GM12878 (cell line): ENCODE measurements around the gene POT1. TPM values are rescaled to one million over a fixed set of nuclear protein-coding genes. Genes with fewer than 3 reads are reported as not detected.

ENCODE experiments used
- BACH1 ChIP-seq: fragments of 450-650 bp; IDR thresholded peaks from 2 replicates; pipeline ENCODE4 v1.6.1; 2017; ENCODE audit warnings: mild to moderate bottlenecking, borderline replicate concordance
- CHD4 ChIP-seq: fragments of 200-600 bp; sonication (generic); IDR thresholded peaks from 2 replicates; pipeline ENCODE4 v1.6.1; 2016; ENCODE audit warnings: mild to moderate bottlenecking
- EED ChIP-seq: sonication (generic); IDR thresholded peaks from 2 replicates; pipeline ENCODE4 v1.6.1; 2016; ENCODE audit warnings: antibody characterized with exemption, low read depth
- ETV6 ChIP-seq, 2 experiments: fragments of 450-650 bp in 1 of 2; IDR thresholded peaks in 1 of 2; conservative IDR thresholded peaks in 1 of 2; 2 replicates each; pipeline ENCODE4 v1.6.1; 2014; ENCODE audit warnings: antibody characterized with exemption in 1 of 2, borderline replicate concordance in 1 of 2, low read depth in 1 of 2, mild to moderate bottlenecking in 1 of 2, moderate library complexity in 1 of 2
- FOXM1 ChIP-seq: IDR thresholded peaks from 2 replicates; pipeline ENCODE4 v1.6.1; 2012; ENCODE audit warnings: low read depth, mild to moderate bottlenecking, inconsistent platforms, low read length, moderate library complexity
- IKZF1 ChIP-seq: fragments of 450-650 bp; conservative IDR thresholded peaks from 2 replicates; pipeline ENCODE4 v1.6.1; 2017; ENCODE audit warnings: antibody characterized with exemption, mild to moderate bottlenecking
- IRF3 ChIP-seq: fragments of 450-650 bp; IDR thresholded peaks from 2 replicates; pipeline ENCODE4 v1.6.1; 2014; ENCODE audit warnings: mild to moderate bottlenecking
- IRF4 ChIP-seq: IDR thresholded peaks from 2 replicates; pipeline ENCODE4 v1.6.1; 2011; ENCODE audit warnings: low read depth, low read length
- KDM1A ChIP-seq: fragments of 200-600 bp; sonication (generic); IDR thresholded peaks from 2 replicates; pipeline ENCODE4 v1.6.1; 2016; ENCODE audit warnings: borderline replicate concordance
- LARP7 ChIP-seq: fragments of 450-650 bp; IDR thresholded peaks from 2 replicates; pipeline ENCODE4 v1.6.1; 2017; ENCODE audit warnings: mild to moderate bottlenecking
- MTA3 ChIP-seq: IDR thresholded peaks from 2 replicates; pipeline ENCODE4 v1.6.1; 2012; ENCODE audit warnings: low read length, inconsistent platforms, borderline replicate concordance
- MYC ChIP-seq: IDR thresholded peaks from 2 replicates; pipeline ENCODE4 v1.6.1; 2011; ENCODE audit warnings: mild to moderate bottlenecking, low read length, moderate library complexity, inconsistent platforms; ENCODE audit not compliant: insufficient read depth, insufficient replicate concordance, insufficient read length, severe bottlenecking
- NFIC ChIP-seq: IDR thresholded peaks from 2 replicates; pipeline ENCODE4 v1.6.1; 2012; ENCODE audit warnings: low read depth, mild to moderate bottlenecking, inconsistent platforms, low read length, moderate library complexity
- PBX3 ChIP-seq: IDR thresholded peaks from 2 replicates; pipeline ENCODE4 v1.6.1; 2011; ENCODE audit warnings: mild to moderate bottlenecking, low read depth, low read length, moderate library complexity; ENCODE audit not compliant: insufficient replicate concordance
- POLR2A ChIP-seq: IDR thresholded peaks from 2 replicates; pipeline ENCODE4 v1.6.1; 2011; ENCODE audit warnings: low read depth, mild to moderate bottlenecking, low read length
- POU2F2 ChIP-seq: IDR thresholded peaks from 3 replicates; pipeline ENCODE4 v1.6.1; 2011; ENCODE audit warnings: low read depth, mild to moderate bottlenecking, low read length, borderline replicate concordance
- RB1 ChIP-seq: fragments of 450-650 bp; formaldehyde crosslinking; IDR thresholded peaks from 2 replicates; pipeline ENCODE4 v1.6.1; 2017; ENCODE audit warnings: mild to moderate bottlenecking, borderline replicate concordance
- RBBP5 ChIP-seq: fragments of 200-600 bp; sonication (generic); conservative IDR thresholded peaks from 2 replicates; pipeline ENCODE4 v1.6.1; 2016
- SIX5 ChIP-seq: IDR thresholded peaks from 2 replicates; pipeline ENCODE4 v1.6.1; 2011; ENCODE audit warnings: mild to moderate bottlenecking, low read depth, low read length, moderate library complexity; ENCODE audit not compliant: severe bottlenecking
- SMC3 ChIP-seq: IDR thresholded peaks from 2 replicates; pipeline ENCODE4 v1.6.1; 2011; ENCODE audit warnings: low read length, improper control_type of control experiment, borderline replicate concordance
- SREBF1 ChIP-seq: IDR thresholded peaks from 2 replicates; pipeline ENCODE4 v1.6.1; 2012; ENCODE audit warnings: mild to moderate bottlenecking, low read length
- SRF ChIP-seq, 2 experiments: IDR thresholded peaks; 2 replicates each; pipeline ENCODE4 v1.6.1; 2011; ENCODE audit warnings: low read depth in 2 of 2, low read length in 2 of 2, mild to moderate bottlenecking in 1 of 2, moderate library complexity in 1 of 2
- STAT1 ChIP-seq: fragments of 450-650 bp; conservative IDR thresholded peaks from 2 replicates; pipeline ENCODE4 v1.6.1; 2014; ENCODE audit warnings: antibody characterized with exemption, mild to moderate bottlenecking
- SUZ12 ChIP-seq: fragments of 200-600 bp; sonication (generic); IDR thresholded peaks from one replicate; pipeline ENCODE4 v1.6.1; 2018; ENCODE audit warnings: antibody characterized with exemption, mild to moderate bottlenecking; ENCODE audit not compliant: unreplicated experiment
- TARDBP ChIP-seq: IDR thresholded peaks from 2 replicates; pipeline ENCODE4 v1.6.1; 2016; ENCODE audit warnings: borderline replicate concordance
- ZBTB33 ChIP-seq: fragments of 450-650 bp; IDR thresholded peaks from 2 replicates; pipeline ENCODE4 v1.6.1; 2017; ENCODE audit warnings: mild to moderate bottlenecking
- ZNF274 ChIP-seq: IDR thresholded peaks from one replicate; pipeline ENCODE4 v1.8.0; 2011; ENCODE audit not compliant: insufficient read length, insufficient read depth
- polyA plus RNA-seq, 11 experiments: library from polyadenylated mRNA; depleted of rRNA in 4 of 11; unstranded in 6 of 11; stranded (reverse) in 5 of 11; fragments of >200 nt; fragmentation: Nextera tagmentation in 4 of 11; fragmentation: Illumina TruSeq in 1 of 11; extraction: Ambion mirVana in 4 of 11; extraction: Trizol in 1 of 11; gene quantifications; 1 replicate in 1 of 11; 2 replicates in 10 of 11; pipeline versions ENCODE4 v1.2.1 to v1.2.3, GENCODE V29; 2011 to 2016; ENCODE audit warnings: inconsistent platforms in 2 of 11, missing spikeins in 2 of 11, low read depth in 1 of 11
- total RNA-seq, 4 experiments: library from RNA; depleted of rRNA in 3 of 4; stranded (reverse); fragments of >200 nt in 3 of 4; fragmentation: Illumina TruSeq in 1 of 4; extraction: Trizol in 1 of 4; gene quantifications; 2 replicates each; pipeline versions ENCODE4 v1.2.1 to v1.2.3, GENCODE V29; 2013 to 2021
- TF ChIP-seq, protein P1 (sequence below), 3 experiments: IDR thresholded peaks in 2 of 3; conservative IDR thresholded peaks in 1 of 3; 2 replicates each; pipeline ENCODE4 v1.5.1; 2011; ENCODE audit warnings: low read depth in 3 of 3, low read length in 3 of 3, mild to moderate bottlenecking in 3 of 3, control low read depth in 2 of 3, moderate library complexity in 2 of 3, inconsistent platforms in 1 of 3, mixed read lengths in 1 of 3; ENCODE audit not compliant: control insufficient read depth in 2 of 3, insufficient read depth in 1 of 3; ENCODE audit errors: extremely low read depth in 1 of 3

The POT1 gene
- total and polyA plus RNA-seq, 10 of the 15 experiments (the other 5 are each of a cell fraction or from before 2014, with no cell fraction given), result 16.3 to 87.0 (median 33.9) TPM

- TF ChIP-seq, protein P1, sequence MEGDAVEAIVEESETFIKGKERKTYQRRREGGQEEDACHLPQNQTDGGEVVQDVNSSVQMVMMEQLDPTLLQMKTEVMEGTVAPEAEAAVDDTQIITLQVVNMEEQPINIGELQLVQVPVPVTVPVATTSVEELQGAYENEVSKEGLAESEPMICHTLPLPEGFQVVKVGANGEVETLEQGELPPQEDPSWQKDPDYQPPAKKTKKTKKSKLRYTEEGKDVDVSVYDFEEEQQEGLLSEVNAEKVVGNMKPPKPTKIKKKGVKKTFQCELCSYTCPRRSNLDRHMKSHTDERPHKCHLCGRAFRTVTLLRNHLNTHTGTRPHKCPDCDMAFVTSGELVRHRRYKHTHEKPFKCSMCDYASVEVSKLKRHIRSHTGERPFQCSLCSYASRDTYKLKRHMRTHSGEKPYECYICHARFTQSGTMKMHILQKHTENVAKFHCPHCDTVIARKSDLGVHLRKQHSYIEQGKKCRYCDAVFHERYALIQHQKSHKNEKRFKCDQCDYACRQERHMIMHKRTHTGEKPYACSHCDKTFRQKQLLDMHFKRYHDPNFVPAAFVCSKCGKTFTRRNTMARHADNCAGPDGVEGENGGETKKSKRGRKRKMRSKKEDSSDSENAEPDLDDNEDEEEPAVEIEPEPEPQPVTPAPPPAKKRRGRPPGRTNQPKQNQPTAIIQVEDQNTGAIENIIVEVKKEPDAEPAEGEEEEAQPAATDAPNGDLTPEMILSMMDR (IDR thresholded peaks at IDR 0.05 in 2 of 3, conservative IDR thresholded peaks at IDR 0.05 in 1 of 3; ENCODE audit: control insufficient read depth in 2 of 3, extremely low read depth in 1 of 3, insufficient read depth in 1 of 3, low read depth in 3 of 3, low read length in 3 of 3), result no peak
- TF ChIP-seq POU2F2 (no peak), MTA3 (no peak), CHD4 (no peak), NFIC (peak; percentile 86; the same call in 1 of the 2 replicates), SRF (IDR thresholded peaks at IDR 0.05; ENCODE audit: low read depth in 2 of 2, low read length in 2 of 2) (no peak), IKZF1 (no peak), SIX5 (no peak), ZNF274 (no peak), SUZ12 (no peak), MYC (no peak), ETV6 (conservative IDR thresholded peaks at IDR 0.05 in 1 of 2, IDR thresholded peaks at IDR 0.05 in 1 of 2; ENCODE audit: borderline replicate concordance in 1 of 2, low read depth in 1 of 2) (no peak), FOXM1 (peak; percentile 71; the same call in 1 of the 2 replicates), RB1 (no peak), RBBP5 (no peak), SREBF1 (no peak), POLR2A (no peak), ZBTB33 (no peak), TARDBP (no peak), BACH1 (no peak), IRF3 (no peak), IRF4 (no peak), SMC3 (no peak), KDM1A (no peak), EED (peak; percentile 87), LARP7 (no peak), STAT1 (no peak), PBX3 (no peak)
These were observed 11.0 kb downstream of the POT1 start (continued) for GRCh38 chr7:124918662-124919061.
